Panc1 (cell line): ENCODE measurements around the gene MAST4. TPM values are rescaled to one million over a fixed set of nuclear protein-coding genes. Genes with fewer than 3 reads are reported as not detected.

Experiments used
- ATAC-seq: fragments of 200-7000 bp; cut with Tn5 transposase; 2 replicates; pipeline ENCODE4 v1.9.1; 2020; ENCODE audit warnings: mild to moderate bottlenecking, moderate library complexity
- BruUV-seq: library from RNA; stranded (reverse); fragments of 400-500 nt; replicated peaks from 2 replicates; lab custom pipeline; 2021; lab: Mats Ljungman, UMichigan
- CTCF ChIA-PET: fragments of 300-600 bp; sonication (Branson Sonifier 250); formaldehyde crosslinking; loops from one replicate; lab custom pipeline; 2022; ENCODE audit warnings: antibody characterized with exemption; lab: Charles Lee
- POLR2A ChIA-PET: fragments of 300-600 bp; sonication (Branson Sonifier 250); formaldehyde crosslinking; loops from one replicate; lab custom pipeline; 2022; ENCODE audit warnings: antibody characterized with exemption; lab: Charles Lee
- DNase-seq: peaks from one replicate; pipeline ENCODE4 v3.0.0-alpha.2; 2010; ENCODE audit warnings: low read depth, low spot score
- H3K27ac ChIP-seq: 2 replicates; pipeline ENCODE4 v1.5.1; 2011; ENCODE audit warnings: mild to moderate bottlenecking, low read length, inconsistent platforms
- H3K27me3 ChIP-seq: fragments of 200-500 bp; sonication (Bioruptor generic); 2 replicates; pipeline ENCODE4 v1.6.0; 2014; ENCODE audit warnings: low read length, inconsistent platforms; ENCODE audit not compliant: control insufficient read depth, insufficient read depth
- H3K36me3 ChIP-seq: fragments of 200-500 bp; sonication (Bioruptor generic); 2 replicates; pipeline ENCODE4 v1.5.1; 2014; ENCODE audit warnings: inconsistent platforms, mild to moderate bottlenecking, low read length, moderate library complexity; ENCODE audit not compliant: control insufficient read depth, insufficient read depth
- H3K4me1 ChIP-seq: 2 replicates; pipeline ENCODE4 v1.5.1; 2011; ENCODE audit warnings: inconsistent platforms, mild to moderate bottlenecking, low read length, moderate library complexity; ENCODE audit not compliant: control insufficient read depth, insufficient read depth
- H3K4me3 ChIP-seq, 2 experiments: 2 replicates each; pipeline ENCODE4 v1.5.1; 2011 to 2012; ENCODE audit warnings: low read depth in 2 of 2, low read length in 2 of 2, mild to moderate bottlenecking in 2 of 2, inconsistent platforms in 1 of 2, moderate library complexity in 1 of 2
- H3K9me3 ChIP-seq: fragments of 200-500 bp; sonication (Bioruptor generic); 2 replicates; pipeline ENCODE4 v1.5.1; 2014; ENCODE audit warnings: low read depth, mild to moderate bottlenecking, inconsistent platforms, low read length, moderate library complexity; ENCODE audit not compliant: control insufficient read depth, insufficient read depth
- CTCF ChIP-seq: fragments of 450-650 bp; IDR thresholded peaks from 2 replicates; pipeline ENCODE4 v1.5.1; 2017; ENCODE audit warnings: mild to moderate bottlenecking
- POLR2AphosphoS5 ChIP-seq: IDR thresholded peaks from 2 replicates; pipeline ENCODE4 v1.6.1; 2012; ENCODE audit warnings: mild to moderate bottlenecking, low read depth, low read length, moderate library complexity
- REST ChIP-seq, 2 experiments: IDR thresholded peaks; 2 replicates each; pipeline ENCODE4 v1.6.1; 2011 to 2012; ENCODE audit warnings: low read depth in 2 of 2, control low read depth in 1 of 2, low read length in 1 of 2, mild to moderate bottlenecking in 1 of 2, moderate library complexity in 1 of 2; ENCODE audit not compliant: insufficient read depth in 1 of 2
- SIN3A ChIP-seq: IDR thresholded peaks from 2 replicates; pipeline ENCODE4 v1.6.1; 2012; ENCODE audit warnings: low read depth, mild to moderate bottlenecking, low read length, moderate library complexity, borderline replicate concordance; ENCODE audit not compliant: insufficient read depth
- TCF7L2 ChIP-seq: IDR thresholded peaks from 2 replicates; pipeline ENCODE4 v1.6.1; 2011; ENCODE audit warnings: mild to moderate bottlenecking, low read depth, low read length, inconsistent platforms
- in situ Hi-C: cut with HindIII; loops from 2 replicates; pipeline ENCODE4 v1.10.0; 2016; ENCODE audit warnings: low sequenced_read_pairs, low pct_unique_long_range_greater_than_20kb
- intact Hi-C: fragments of 100-400 bp; cut with micrococcal nuclease; formaldehyde crosslinking; loops from one replicate; pipeline ENCODE4 v1.10.0; 2022; ENCODE audit not compliant: unreplicated experiment
- total RNA-seq: library from RNA; stranded (reverse); gene quantifications from one replicate; pipeline ENCODE4 v1.2.1, GENCODE V29; 2021; ENCODE audit not compliant: unreplicated experiment

Gene MAST4
- total RNA-seq, 1 experiment from 2014 or later, result 1.8 TPM

DNA sequence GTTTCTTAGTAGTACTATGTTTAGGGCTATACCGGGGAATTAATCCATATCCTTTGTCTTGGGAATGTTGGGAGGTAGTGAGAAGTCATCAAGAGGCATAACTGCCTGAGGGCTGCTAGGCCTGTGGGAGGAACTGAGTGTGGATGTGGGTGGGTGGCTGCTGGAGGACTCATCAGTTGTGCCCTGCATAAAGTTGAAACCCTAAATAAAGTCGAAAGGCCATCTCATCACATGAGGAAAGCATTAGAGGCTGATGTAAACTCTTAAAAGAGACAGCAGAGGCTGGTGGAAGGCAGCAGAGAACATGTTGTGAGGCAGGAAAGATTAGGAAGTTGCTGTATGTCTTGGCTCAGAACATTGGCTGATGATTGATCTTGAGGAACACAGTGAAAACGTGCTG is 143.8 kb downstream of the MAST4 start:
- H3K9me3 ChIP-seq, result no peaks in the 10 kb centered on the region
- H3K4me1 ChIP-seq, result no peaks in the 10 kb centered on the region
- intact Hi-C loops (no loop called here), in situ Hi-C loops (no loop called here)
- no peak for DNase-seq
- peaks cover 4% of the 10 kb centered on the region; the same call in 1 of the 2 replicates for H3K27me3 ChIP-seq
- no peak overlapping the region for H3K4me3 ChIP-seq
- no TSS peak for BruUV-seq
- ChIA-PET POLR2A (no interaction called here), CTCF (no interaction called here)
- no peaks in the 10 kb centered on the region for H3K36me3 ChIP-seq
- no peak overlapping the region for H3K27ac ChIP-seq
- TF ChIP-seq SIN3A (no peak), REST (IDR thresholded peaks at IDR 0.05; ENCODE audit: insufficient read depth in 1 of 2, low read depth in 2 of 2, low read length in 1 of 2) (no peak), CTCF (no peak), TCF7L2 (no peak), POLR2AphosphoS5 (no peak)
- no peak for ATAC-seq

DNA sequence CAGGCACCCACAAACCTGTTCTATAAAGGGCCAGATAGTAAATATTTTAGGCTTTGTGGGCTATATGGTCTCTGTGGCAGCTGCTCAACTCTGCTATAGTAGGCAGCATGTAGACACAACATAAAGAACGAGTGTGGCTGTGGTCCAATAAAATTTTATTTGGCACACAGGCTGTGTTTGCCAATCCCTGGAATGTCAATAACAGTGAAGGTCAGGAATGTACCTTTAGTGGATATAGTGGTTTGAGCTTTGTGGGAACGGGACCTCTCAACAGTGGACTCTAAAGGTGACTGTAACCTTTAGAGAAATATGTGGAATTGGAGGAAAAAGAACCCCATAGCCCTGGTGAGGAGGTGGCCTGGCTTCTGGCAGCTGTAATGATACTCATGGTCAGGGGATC is 145.2 kb downstream of the MAST4 start:
- peaks cover 3% of the 10 kb centered on the region; the same call in 1 of the 2 replicates for H3K27me3 ChIP-seq
- ChIA-PET CTCF (interaction anchor here (0.5 to 1.1 kb wide), 2 partner anchors 435 to 1092 kb away, joined by 4 to 9 read pairs; no protein-coding TSS in a partner anchor), POLR2A (interaction anchor here (0.6 kb wide), 1 partner anchor 904 kb away, joined by 3 read pairs; no protein-coding TSS in a partner anchor)
- BruUV-seq, result no TSS peak
- no peak overlapping the region for H3K4me3 ChIP-seq
- in situ Hi-C loops (no loop called here), intact Hi-C loops (no loop called here)
- ATAC-seq (no peak), DNase-seq (no peak)
- no peaks in the 10 kb centered on the region for H3K4me1 ChIP-seq
- TF ChIP-seq REST (IDR thresholded peaks at IDR 0.05; ENCODE audit: insufficient read depth in 1 of 2, low read depth in 2 of 2, low read length in 1 of 2) (no peak), POLR2AphosphoS5 (no peak), SIN3A (no peak), TCF7L2 (no peak), CTCF (no peak)
- H3K27ac ChIP-seq, result no peak overlapping the region
- H3K36me3 ChIP-seq, result no peaks in the 10 kb centered on the region
- H3K9me3 ChIP-seq, result no peaks in the 10 kb centered on the region
